Endothelial cell (in vitro differentiated cells): ENCODE results near the gene ABCC9. TPM values are rescaled to one million over a fixed set of nuclear protein-coding genes. Genes with fewer than 3 reads are reported as not detected.
"Not testable (repeated sequence)": the region's sequence is repeated elsewhere in the genome, so short reads cannot be mapped to it uniquely, and the experiment has no call there.

Experiments
- DNase-seq: peaks from one replicate; pipeline ENCODE4 v3.0.0; 2021; ENCODE audit warnings: low spot score
- H3K27ac Mint-ChIP-seq: one replicate; pipeline ENCODE4 v1.8.0; 2021; ENCODE audit warnings: mixed read lengths, inconsistent platforms; ENCODE audit not compliant: unreplicated experiment
- H3K27me3 Mint-ChIP-seq: one replicate; pipeline ENCODE4 v1.8.0; 2021; ENCODE audit warnings: mild to moderate bottlenecking, moderate library complexity, mixed read lengths, inconsistent platforms; ENCODE audit not compliant: unreplicated experiment
- H3K36me3 Mint-ChIP-seq: one replicate; pipeline ENCODE4 v1.8.0; 2021; ENCODE audit warnings: mild to moderate bottlenecking, low read depth, mixed read lengths, inconsistent platforms; ENCODE audit not compliant: unreplicated experiment
- H3K4me1 Mint-ChIP-seq: one replicate; pipeline ENCODE4 v1.8.0; 2021; ENCODE audit warnings: mild to moderate bottlenecking, mixed read lengths, inconsistent platforms; ENCODE audit not compliant: unreplicated experiment
- H3K4me3 Mint-ChIP-seq: one replicate; pipeline ENCODE4 v1.8.0; 2021; ENCODE audit warnings: mild to moderate bottlenecking, mixed read lengths, inconsistent platforms; ENCODE audit not compliant: unreplicated experiment
- H3K9me3 Mint-ChIP-seq: one replicate; pipeline ENCODE4 v1.8.0; 2021; ENCODE audit warnings: mixed read lengths, inconsistent platforms; ENCODE audit not compliant: unreplicated experiment
- total RNA-seq: library from RNA; stranded (reverse); fragmentation: NEBNext Ultra II Directional; extraction: Animal tissue kit (Norgen Biotek cat#: 25700); gene quantifications from one replicate; pipeline ENCODE4 v1.2.1, GENCODE V29; 2021; ENCODE audit not compliant: unreplicated experiment
- TF ChIP-seq, protein P1 (sequence below): fragments of 200-600 bp; sonication (generic); IDR thresholded peaks from one replicate; pipeline ENCODE4 v1.5.0; 2021; ENCODE audit warnings: antibody characterized with exemption; ENCODE audit not compliant: unreplicated experiment

The ABCC9 gene
- total RNA-seq, 1 donor from 2014 or later, result 1.2 TPM

DNA sequence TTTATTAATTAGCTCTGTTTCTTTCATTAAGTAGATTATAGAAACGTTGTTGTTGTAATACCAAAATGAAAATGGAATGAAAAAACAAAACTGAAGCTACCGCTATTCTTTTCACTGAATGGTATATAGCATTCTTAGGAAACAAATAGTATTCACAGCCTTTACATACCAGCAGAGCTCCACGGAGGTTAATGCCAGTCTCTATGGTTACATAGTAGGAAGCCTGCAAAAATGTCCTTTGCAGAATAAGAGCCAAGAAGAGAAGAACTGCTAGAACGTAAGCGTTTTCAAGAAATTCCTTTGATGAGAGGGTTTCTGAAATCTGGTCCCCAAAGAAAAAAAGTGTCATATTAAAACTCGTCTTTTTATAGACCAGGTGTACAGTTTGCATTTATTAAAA, 30.6 kb downstream of the ABCC9 start:
- H3K27ac Mint-ChIP-seq, result no peak overlapping the region
- no peaks in the 10 kb centered on the region for H3K9me3 Mint-ChIP-seq
- DNase-seq, result no peak
- H3K36me3 Mint-ChIP-seq, result no peaks in the 10 kb centered on the region
- no peaks in the 10 kb centered on the region for H3K4me1 Mint-ChIP-seq
- H3K27me3 Mint-ChIP-seq, result no peaks in the 10 kb centered on the region
- TF ChIP-seq, protein P1, sequence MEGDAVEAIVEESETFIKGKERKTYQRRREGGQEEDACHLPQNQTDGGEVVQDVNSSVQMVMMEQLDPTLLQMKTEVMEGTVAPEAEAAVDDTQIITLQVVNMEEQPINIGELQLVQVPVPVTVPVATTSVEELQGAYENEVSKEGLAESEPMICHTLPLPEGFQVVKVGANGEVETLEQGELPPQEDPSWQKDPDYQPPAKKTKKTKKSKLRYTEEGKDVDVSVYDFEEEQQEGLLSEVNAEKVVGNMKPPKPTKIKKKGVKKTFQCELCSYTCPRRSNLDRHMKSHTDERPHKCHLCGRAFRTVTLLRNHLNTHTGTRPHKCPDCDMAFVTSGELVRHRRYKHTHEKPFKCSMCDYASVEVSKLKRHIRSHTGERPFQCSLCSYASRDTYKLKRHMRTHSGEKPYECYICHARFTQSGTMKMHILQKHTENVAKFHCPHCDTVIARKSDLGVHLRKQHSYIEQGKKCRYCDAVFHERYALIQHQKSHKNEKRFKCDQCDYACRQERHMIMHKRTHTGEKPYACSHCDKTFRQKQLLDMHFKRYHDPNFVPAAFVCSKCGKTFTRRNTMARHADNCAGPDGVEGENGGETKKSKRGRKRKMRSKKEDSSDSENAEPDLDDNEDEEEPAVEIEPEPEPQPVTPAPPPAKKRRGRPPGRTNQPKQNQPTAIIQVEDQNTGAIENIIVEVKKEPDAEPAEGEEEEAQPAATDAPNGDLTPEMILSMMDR, result no peak
- H3K4me3 Mint-ChIP-seq, result no peak overlapping the region

DNA sequence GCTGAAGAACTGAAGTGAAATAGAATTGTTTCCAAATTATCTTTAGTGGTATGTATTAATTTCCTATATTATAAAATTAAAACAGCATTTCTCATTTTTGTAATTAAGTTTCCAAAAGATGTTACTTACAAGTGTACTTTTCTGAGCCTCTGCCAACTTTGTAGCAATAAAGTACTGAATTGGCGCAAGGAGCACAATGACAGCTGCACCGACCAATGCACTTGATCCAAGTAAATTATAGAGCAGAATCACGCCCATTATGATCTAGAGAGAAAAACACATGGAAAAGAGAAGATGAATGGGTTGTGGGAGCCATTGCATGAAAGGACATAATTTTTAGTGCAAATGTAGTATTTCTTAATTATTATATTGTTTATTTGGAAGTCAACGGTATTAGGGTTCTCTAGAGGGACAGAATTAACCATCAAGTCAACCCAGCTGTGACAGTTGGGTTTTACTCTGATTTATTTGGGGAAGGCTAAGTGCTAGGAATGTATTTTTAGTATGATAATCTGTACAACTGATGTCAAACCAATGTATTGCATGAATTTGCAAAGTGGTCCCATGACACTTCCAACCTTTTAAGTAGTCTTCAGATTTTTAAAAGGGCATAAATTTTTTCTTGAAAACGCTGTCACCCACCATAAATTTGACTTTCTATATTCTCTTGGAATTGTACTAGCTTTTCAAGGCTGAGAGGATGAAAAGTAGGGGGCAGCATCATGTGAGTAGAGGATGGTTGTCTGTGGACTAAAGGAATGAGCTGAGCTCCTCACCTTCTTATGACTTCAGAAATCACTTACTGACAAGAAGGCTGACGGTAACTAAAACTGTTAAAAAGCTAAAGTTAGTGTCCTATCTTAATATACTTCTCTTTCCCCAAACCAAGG, 33.0 kb downstream of the ABCC9 start:
- TF ChIP-seq, protein P1, result no peak
- Mint-ChIP-seq H3K4me1 (no peaks in the 10 kb centered on the region), H3K4me3 (no peak overlapping the region), H3K27ac (no peak overlapping the region), H3K27me3 (no peaks in the 10 kb centered on the region), H3K36me3 (no peaks in the 10 kb centered on the region), H3K9me3 (no peaks in the 10 kb centered on the region)
- no peak for DNase-seq

GRCh38 chr12:21906919-21907493, 34.2 kb downstream of the ABCC9 start:
- Mint-ChIP-seq H3K27me3 (no peaks in the 10 kb centered on the region), H3K36me3 (no peaks in the 10 kb centered on the region), H3K4me1 (no peaks in the 10 kb centered on the region), H3K27ac (no peak overlapping the region), H3K4me3 (no peak overlapping the region), H3K9me3 (no peaks in the 10 kb centered on the region)
- DNase-seq, result no peak
- TF ChIP-seq, protein P1, result no peak

- not testable (repeated sequence) for DNase-seq, H3K36me3 Mint-ChIP-seq, H3K9me3 Mint-ChIP-seq, H3K4me3 Mint-ChIP-seq, H3K27ac Mint-ChIP-seq, H3K4me1 Mint-ChIP-seq, H3K27me3 Mint-ChIP-seq
Observed at GRCh38 chr12:21899532-21899931, 41.7 kb downstream of the ABCC9 start.

DNA sequence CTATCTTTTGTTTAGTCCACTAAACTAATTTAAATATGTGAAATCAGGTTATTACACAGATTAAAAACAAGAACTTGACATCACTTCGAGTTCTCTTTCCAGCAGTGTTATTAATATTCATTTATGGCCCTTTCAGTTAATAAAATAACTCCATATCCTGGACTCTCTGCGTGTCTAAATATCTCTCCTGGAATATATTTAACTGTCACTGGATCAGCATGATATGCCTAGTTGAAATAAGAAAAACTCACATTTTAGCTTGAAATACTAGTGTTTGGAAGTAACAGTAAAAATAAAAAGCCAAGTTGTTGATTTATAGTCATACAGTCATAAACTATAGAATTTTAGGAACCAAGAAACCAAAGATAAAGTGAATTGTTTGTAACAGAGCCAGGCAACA, 45.6 kb downstream of the ABCC9 start:
- Mint-ChIP-seq H3K4me3 (no peak overlapping the region), H3K36me3 (no peaks in the 10 kb centered on the region), H3K9me3 (no peaks in the 10 kb centered on the region), H3K27ac (no peak overlapping the region), H3K27me3 (no peaks in the 10 kb centered on the region), H3K4me1 (no peaks in the 10 kb centered on the region)
- TF ChIP-seq, protein P1, result no peak
- DNase-seq, result no peak
